Measurements from ENCODE around the gene FYCO1. TPM values are rescaled to one million over a fixed set of nuclear protein-coding genes. Genes with fewer than 3 reads are reported as not detected.

FYCO1 gene
- total RNA-seq, 2 experiments from 2014 or later = 9.4 to 10.2 TPM

DNA sequence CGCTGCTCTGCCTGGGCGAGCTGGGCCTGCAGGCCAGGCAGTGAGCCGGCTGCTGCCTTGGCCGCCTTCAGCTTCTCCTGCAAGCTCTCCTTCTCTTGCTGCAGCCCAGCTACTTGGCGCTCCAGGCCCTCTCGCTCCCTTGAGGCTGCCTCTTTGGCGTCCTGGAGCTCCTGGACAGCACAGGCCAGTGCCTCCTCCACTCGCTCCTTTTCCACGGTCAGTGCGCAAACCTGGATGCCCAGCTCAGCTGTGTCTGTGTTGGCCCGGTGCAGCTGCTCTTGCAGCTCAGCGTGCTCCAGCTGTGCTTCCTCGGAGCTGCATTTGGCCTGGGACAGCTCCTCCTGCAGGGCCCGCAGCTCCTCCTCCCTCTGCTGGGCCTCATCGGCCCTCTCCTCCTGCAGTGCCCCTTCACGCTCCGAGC lies 29.2 kb downstream of the FYCO1 start:
- no peaks in the 10 kb centered on the region for H3K9me3 Mint-ChIP-seq
- peaks cover 3% of the 10 kb centered on the region for H3K27me3 Mint-ChIP-seq
- H3K36me3 Mint-ChIP-seq = peaks cover 56% of the 10 kb centered on the region
- no peak for DNase-seq
- peaks cover 58% of the 10 kb centered on the region for H3K4me1 Mint-ChIP-seq
- no peak overlapping the region for H3K4me3 Mint-ChIP-seq
- no peak overlapping the region for H3K27ac Mint-ChIP-seq

DNA sequence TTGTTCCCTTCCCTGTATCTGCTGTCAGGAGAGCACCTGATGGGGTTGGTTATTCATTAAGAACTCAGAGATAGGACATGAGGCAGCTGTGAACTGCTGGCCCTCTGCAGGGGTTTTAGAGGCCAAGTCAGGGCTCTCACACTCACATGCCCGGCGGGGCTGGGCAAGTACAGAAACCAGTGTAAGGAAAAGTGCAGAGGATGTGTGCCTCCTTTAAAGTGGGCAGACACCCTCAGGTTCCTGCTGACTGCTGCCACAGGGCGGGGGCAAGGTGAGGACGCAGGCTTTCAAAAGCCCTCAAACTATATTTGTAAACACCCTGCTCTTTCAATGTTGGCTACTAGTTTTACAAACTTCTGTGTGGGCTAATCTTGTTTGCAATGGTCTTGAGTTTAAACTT lies 30.0 kb downstream of the FYCO1 start:
- Mint-ChIP-seq H3K9me3 (no peaks in the 10 kb centered on the region), H3K27ac (peak overlapping the region; percentile 30), H3K4me3 (no peak overlapping the region), H3K27me3 (peaks cover 3% of the 10 kb centered on the region), H3K4me1 (peaks cover 61% of the 10 kb centered on the region), H3K36me3 (peaks cover 57% of the 10 kb centered on the region)
- DNase-seq = peak; percentile 20

DNA sequence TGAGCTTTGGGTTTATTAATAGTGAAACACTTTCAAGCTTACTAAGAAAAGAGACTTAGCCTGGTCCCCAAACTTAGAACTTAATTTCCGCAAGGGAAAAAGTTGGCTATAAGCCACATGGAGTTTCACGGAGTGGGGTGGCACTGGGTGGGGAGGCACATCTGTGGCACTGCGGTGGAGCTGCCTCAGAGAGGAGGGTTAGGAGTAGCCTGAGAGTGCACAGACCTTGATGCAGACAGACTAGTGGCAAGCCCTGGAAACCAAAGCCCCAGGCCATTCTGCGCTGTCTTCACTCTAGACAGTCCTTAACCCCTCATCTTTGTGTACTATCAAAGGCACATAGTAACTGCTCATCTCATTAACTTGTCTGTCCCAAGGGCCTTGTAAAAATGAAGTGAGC lies 30.4 kb downstream of the FYCO1 start:
- peaks cover 3% of the 10 kb centered on the region for H3K27me3 Mint-ChIP-seq
- H3K36me3 Mint-ChIP-seq = peaks cover 57% of the 10 kb centered on the region
- no peaks in the 10 kb centered on the region for H3K9me3 Mint-ChIP-seq
- no peak overlapping the region for H3K4me3 Mint-ChIP-seq
- DNase-seq = no peak
- H3K4me1 Mint-ChIP-seq = peaks cover 61% of the 10 kb centered on the region
- H3K27ac Mint-ChIP-seq = peak overlapping the region; percentile 30

DNA sequence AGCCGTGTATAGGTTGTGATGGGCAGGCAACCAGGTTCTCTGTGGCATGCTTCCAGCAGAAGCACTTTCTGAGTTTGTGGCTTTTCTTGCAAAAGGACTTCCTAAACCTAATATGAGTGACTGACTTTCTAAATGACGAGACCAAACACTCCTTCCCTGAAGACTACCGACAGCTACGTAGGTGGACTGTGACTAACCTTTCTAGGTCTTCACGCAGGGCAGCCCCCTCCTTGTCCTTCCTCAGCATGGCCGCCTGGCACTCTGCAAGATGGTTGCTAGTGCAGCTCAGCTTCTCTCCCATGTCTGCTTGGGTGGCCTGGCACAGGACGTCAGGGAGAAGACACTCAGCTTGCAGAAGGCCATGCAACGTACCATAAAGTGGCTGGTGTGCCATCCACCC lies 31.5 kb downstream of the FYCO1 start:
- Mint-ChIP-seq H3K27ac (peak overlapping the region; percentile 44), H3K27me3 (peaks cover 3% of the 10 kb centered on the region), H3K4me1 (peaks cover 58% of the 10 kb centered on the region), H3K9me3 (no peaks in the 10 kb centered on the region), H3K4me3 (no peak overlapping the region), H3K36me3 (peaks cover 57% of the 10 kb centered on the region)
- peak; percentile 61 for DNase-seq

DNA sequence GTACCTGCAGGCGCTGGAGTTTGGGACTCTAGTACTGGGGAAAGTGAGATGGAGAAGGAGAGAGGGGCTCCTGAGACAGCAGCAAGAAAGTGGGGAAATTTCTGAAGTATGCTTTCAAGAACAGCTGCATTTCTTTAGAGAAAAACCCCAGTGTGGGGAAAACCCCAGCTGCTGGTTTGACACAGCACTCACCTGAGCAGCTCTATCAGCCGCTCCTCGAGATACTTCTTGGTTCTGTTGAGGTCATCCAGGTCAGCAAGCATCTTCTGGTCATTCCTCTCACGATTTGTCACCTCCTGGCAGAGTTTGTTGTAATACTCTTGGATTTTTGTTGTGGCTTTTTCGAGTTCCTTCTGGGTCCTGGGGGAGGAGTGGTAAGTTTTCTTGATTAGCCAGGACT lies 33.6 kb downstream of the FYCO1 start:
- Mint-ChIP-seq H3K4me1 (peaks cover 62% of the 10 kb centered on the region), H3K9me3 (no peaks in the 10 kb centered on the region), H3K27me3 (no peaks in the 10 kb centered on the region), H3K4me3 (peak overlapping the region; percentile 34), H3K36me3 (peaks cover 60% of the 10 kb centered on the region), H3K27ac (no peak overlapping the region)
- DNase-seq = peak; percentile 31

DNA sequence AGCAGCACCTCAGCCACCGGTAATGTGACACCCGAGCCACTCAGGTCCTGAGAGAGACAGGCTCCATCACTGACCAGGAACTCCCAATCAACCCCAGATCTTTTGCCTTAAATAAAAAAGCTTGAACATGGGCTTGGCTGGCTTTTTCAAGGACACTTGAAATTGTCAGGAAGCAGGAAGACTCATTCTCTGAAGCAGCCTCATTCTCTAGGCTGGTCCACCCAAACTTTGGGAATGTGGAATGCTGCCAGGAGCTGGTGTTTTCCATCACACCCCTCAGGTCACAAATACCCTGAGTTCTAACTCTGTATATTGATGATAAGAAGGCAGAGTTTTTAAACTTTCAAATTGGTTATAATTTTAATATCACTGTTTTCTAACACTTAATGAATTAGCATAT lies 35.3 kb downstream of the FYCO1 start:
- peaks cover 54% of the 10 kb centered on the region for H3K4me1 Mint-ChIP-seq
- peaks cover 62% of the 10 kb centered on the region for H3K36me3 Mint-ChIP-seq

DNA sequence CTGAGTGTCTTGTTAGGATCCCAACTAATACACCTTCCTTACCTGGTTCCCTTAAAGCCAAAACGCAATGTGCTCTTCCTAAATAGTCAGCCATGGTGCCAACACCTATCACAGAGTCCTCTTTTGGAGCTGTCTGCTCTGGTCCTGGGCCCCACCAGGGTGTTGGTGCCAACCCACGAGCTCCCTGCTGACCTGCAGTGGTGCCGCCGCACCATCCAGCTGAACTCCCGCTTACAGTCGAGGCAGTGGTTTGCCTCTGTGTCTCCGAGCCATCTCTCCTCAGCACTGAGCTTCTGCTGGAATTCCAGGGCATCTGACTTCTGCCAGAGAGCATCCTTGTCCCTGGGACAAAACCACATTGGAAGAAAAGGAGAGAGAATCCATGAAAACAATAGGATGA lies 36.4 kb downstream of the FYCO1 start:
- no peaks in the 10 kb centered on the region for H3K9me3 Mint-ChIP-seq
- no peak overlapping the region for H3K4me3 Mint-ChIP-seq
- peaks cover 67% of the 10 kb centered on the region for H3K36me3 Mint-ChIP-seq
- peaks cover 45% of the 10 kb centered on the region for H3K4me1 Mint-ChIP-seq
- no peak for DNase-seq
- no peaks in the 10 kb centered on the region for H3K27me3 Mint-ChIP-seq
- H3K27ac Mint-ChIP-seq = no peak overlapping the region

More for the DNA sequence above, 35.3 kb downstream of the FYCO1 start:
- DNase-seq = no peak
- H3K27ac Mint-ChIP-seq = no peak overlapping the region
- H3K27me3 Mint-ChIP-seq = no peaks in the 10 kb centered on the region
- H3K9me3 Mint-ChIP-seq = no peaks in the 10 kb centered on the region
- H3K4me3 Mint-ChIP-seq = no peak overlapping the region

DNA sequence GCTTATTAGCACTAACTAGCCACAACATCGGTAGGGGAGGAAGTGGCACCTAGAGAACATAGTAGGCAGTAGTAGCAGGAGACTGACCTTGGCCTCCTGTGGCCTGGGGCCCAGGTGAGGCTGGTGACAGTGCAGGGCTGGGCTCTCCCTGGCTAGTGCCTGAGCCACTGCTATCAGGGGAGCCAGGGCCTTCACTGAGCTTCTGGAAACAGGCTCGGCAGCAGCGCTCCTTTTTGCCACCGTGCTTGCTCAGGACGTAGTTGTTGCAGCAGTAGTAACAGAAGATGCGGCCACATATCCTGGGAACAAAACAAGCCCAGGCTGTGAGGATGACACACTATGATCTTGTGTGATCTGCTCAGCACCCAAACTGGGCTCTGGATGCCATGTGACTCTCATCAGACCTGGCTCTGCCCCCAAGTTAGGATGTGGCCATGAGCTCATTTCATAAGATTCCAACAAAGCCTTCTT lies 37.3 kb downstream of the FYCO1 start:
- Mint-ChIP-seq H3K4me1 (peaks cover 39% of the 10 kb centered on the region), H3K4me3 (no peak overlapping the region), H3K27me3 (no peaks in the 10 kb centered on the region), H3K36me3 (peaks cover 70% of the 10 kb centered on the region), H3K9me3 (no peaks in the 10 kb centered on the region), H3K27ac (no peak overlapping the region)
- DNase-seq = no peak

DNA sequence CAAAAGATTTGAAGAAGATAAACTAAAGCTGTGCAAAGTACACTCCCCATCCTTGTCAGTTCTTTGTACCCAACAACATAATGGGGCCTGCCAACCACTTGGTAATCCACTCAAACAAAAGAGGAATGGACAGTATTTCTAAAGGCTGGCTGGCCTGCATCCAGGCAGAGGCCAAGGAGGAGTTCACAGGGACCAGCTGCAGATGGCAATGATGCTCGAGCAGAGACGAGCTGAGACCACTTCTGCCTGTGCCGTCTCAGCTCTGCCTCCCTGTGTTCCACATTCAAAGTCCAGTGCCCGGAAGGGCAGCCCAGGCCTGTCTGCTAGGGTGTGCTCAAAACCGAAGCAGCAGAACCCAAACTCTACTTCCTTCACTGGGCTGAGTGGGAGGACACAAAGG lies 38.0 kb downstream of the FYCO1 start:
- DNase-seq = no peak
- peaks cover 74% of the 10 kb centered on the region for H3K36me3 Mint-ChIP-seq
- no peak overlapping the region for H3K27ac Mint-ChIP-seq
- H3K9me3 Mint-ChIP-seq = no peaks in the 10 kb centered on the region
- peaks cover 35% of the 10 kb centered on the region for H3K4me1 Mint-ChIP-seq
- no peaks in the 10 kb centered on the region for H3K27me3 Mint-ChIP-seq
- no peak overlapping the region for H3K4me3 Mint-ChIP-seq

DNA sequence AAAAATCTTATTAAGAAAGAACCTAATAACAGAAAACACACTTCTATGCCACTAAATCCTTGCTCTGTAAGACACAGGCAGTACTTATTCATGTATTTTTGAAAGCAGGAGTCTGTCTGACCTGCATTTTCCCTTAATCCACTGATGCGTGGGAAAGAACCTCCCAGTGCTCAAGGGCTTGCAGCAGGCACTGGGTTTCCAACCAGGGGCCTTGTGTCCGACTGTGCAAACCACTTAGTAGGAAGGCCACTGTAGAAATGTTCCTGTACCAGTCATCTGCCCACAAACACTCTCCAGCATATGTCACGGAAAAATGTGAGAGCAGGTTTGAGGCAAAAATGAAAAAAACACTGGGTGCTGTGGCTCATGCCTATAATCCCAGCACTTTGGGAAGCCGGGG lies 39.9 kb downstream of the FYCO1 start:
- no peak overlapping the region for H3K27ac Mint-ChIP-seq
- no peak overlapping the region for H3K4me3 Mint-ChIP-seq
- H3K27me3 Mint-ChIP-seq = no peaks in the 10 kb centered on the region
- no peaks in the 10 kb centered on the region for H3K9me3 Mint-ChIP-seq
- peaks cover 81% of the 10 kb centered on the region for H3K36me3 Mint-ChIP-seq
- H3K4me1 Mint-ChIP-seq = peaks cover 38% of the 10 kb centered on the region
- no peak for DNase-seq

DNA sequence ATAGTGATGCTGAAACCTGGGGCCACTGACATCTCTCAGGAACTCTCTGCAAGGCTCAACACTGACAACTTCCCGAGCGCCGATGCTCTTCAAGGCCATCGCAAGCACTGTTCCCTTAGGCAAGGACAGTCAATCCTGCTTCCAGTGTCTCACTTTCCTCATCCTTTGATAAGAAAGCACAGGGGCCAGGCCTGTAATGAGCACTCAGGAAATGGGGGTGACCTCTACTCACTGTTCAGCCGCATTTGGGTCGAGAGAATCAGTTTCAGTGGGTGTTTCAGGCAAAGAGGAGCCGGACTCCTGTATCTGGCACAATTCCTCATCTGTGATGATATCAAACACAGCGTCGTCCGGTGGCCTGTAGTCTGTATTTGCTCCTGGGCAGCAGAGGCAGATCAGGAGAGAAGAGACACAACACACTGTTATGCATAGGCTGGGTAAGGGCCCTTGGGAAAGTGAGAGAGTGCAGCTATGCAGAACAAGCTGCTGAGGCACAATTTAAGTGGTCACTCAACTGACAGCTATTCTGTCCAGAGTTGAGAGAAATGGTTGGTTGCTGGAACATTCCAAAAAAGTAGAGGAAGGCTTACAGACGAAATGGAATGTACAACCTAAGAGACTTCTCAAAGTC lies 40.5 kb downstream of the FYCO1 start:
- peaks cover 78% of the 10 kb centered on the region for H3K36me3 Mint-ChIP-seq
- H3K9me3 Mint-ChIP-seq = no peaks in the 10 kb centered on the region
- no peaks in the 10 kb centered on the region for H3K27me3 Mint-ChIP-seq
- DNase-seq = no peak
- no peak overlapping the region for H3K27ac Mint-ChIP-seq
- peaks cover 43% of the 10 kb centered on the region for H3K4me1 Mint-ChIP-seq
- no peak overlapping the region for H3K4me3 Mint-ChIP-seq

DNA sequence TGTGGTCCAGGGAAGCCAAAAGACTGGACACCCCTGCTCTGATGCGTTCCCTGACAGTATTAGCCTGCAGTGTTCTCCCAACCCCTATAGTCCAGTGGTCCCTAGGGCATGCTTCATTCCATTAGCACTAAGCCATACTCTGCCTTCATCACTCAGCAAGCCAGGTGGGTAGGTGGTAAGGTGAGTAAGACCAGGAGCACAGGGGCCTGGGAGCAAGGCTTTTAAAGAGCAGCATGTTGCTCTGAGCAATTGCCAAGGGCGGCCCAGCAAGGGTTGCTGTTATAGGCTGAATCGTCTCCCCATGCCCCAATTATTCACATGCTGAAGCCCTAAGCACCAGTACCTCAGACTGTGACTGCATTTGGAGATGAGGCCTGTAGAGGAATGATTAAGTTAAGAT lies 41.3 kb downstream of the FYCO1 start:
- Mint-ChIP-seq H3K36me3 (peaks cover 80% of the 10 kb centered on the region), H3K4me1 (peaks cover 50% of the 10 kb centered on the region), H3K9me3 (no peaks in the 10 kb centered on the region), H3K4me3 (no peak overlapping the region), H3K27ac (no peak overlapping the region), H3K27me3 (no peaks in the 10 kb centered on the region)
- no peak for DNase-seq

DNA sequence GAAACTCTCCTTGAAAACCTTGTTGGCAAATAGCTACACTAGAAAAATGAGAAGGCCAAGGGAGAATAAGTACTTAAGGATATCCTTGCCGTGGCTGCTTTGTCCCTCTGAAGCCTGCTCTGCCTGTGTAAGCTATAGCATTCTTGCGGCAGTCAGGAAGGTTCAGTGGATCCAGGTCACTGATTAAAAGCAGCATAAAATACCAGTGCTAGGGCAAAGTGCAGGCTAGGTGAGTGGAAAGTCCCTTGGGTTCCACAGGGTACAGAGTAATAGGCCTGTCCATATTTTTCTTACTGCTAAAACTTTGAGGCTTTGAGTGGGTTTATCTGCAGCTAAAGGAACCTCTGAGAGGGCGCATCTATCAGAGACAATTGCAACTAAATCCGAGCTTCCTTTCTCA lies 42.1 kb downstream of the FYCO1 start:
- Mint-ChIP-seq H3K27me3 (no peaks in the 10 kb centered on the region), H3K9me3 (no peaks in the 10 kb centered on the region), H3K36me3 (peaks cover 80% of the 10 kb centered on the region), H3K4me3 (no peak overlapping the region), H3K27ac (no peak overlapping the region), H3K4me1 (peaks cover 53% of the 10 kb centered on the region)
- no peak for DNase-seq

DNA sequence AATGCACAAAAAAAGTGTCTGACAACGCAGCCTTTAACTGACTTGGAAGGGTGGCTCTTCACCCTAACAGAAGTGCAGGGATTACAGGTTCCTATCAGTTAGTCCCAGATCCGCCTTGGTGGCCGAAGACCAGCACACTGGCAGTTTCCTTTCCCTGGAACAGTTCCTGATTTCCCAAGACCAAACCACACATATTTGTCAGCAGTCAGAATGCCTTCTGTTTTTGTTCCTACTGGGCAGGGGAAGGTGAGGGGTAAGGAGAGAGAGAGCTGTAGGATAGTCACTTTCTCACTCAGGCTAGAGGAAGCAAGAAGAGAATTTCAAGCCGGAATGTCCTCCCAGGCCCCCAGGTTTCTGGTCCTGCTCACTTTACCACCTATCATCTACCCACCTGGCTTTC lies 43.2 kb downstream of the FYCO1 start:
- H3K27ac Mint-ChIP-seq = no peak overlapping the region
- no peak for DNase-seq
- H3K4me1 Mint-ChIP-seq = peaks cover 58% of the 10 kb centered on the region
- no peaks in the 10 kb centered on the region for H3K9me3 Mint-ChIP-seq
- H3K36me3 Mint-ChIP-seq = peaks cover 80% of the 10 kb centered on the region
- no peaks in the 10 kb centered on the region for H3K27me3 Mint-ChIP-seq
- no peak overlapping the region for H3K4me3 Mint-ChIP-seq

DNA sequence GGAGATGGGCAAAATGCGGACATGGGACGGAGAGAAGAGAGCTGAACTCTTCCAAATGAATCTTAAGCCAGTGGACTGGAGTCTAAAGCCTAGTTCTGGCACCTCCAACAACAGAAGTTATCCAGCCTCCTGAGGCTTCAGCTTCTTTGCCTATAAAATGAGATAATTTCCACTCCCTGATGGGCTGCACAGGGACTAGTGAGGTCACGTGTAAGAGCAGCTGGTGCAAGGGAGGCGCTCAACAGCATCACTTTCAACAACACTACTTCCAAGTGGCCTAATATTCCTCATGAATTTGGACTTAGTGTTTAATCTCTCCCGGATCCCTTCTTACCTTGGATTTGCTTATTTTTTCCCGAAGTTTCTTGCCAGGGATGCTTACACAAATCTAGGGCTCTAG lies 43.7 kb downstream of the FYCO1 start:
- no peak overlapping the region for H3K4me3 Mint-ChIP-seq
- H3K27ac Mint-ChIP-seq = no peak overlapping the region
- peaks cover 83% of the 10 kb centered on the region for H3K36me3 Mint-ChIP-seq
- no peaks in the 10 kb centered on the region for H3K9me3 Mint-ChIP-seq
- no peaks in the 10 kb centered on the region for H3K27me3 Mint-ChIP-seq
- peaks cover 59% of the 10 kb centered on the region for H3K4me1 Mint-ChIP-seq
- DNase-seq = no peak
